Endodermal cell (in vitro differentiated cells): Measurements from ENCODE around the gene BANF1. TPM values are rescaled to one million over a fixed set of nuclear protein-coding genes. Genes with fewer than 3 reads are reported as not detected.

Source experiments
- DNase-seq: peaks from one replicate; pipeline ENCODE4 v3.0.0-alpha.2; 2017
- H3K27ac ChIP-seq: 2 replicates; pipeline ENCODE4 v1.5.1; 2013; ENCODE audit warnings: mild to moderate bottlenecking, low read depth, low read length, moderate library complexity
- H3K27me3 ChIP-seq: 2 replicates; pipeline ENCODE4 v1.6.1; 2013; ENCODE audit warnings: mild to moderate bottlenecking, low read length, moderate library complexity; ENCODE audit not compliant: insufficient read depth, control insufficient read depth, poor library complexity, severe bottlenecking
- H3K36me3 ChIP-seq: 2 replicates; pipeline ENCODE4 v1.7.0; 2013; ENCODE audit warnings: mild to moderate bottlenecking, low read length, moderate library complexity; ENCODE audit not compliant: control insufficient read depth, insufficient read depth
- H3K4me1 ChIP-seq: one replicate; pipeline ENCODE4 v1.7.0; 2013; ENCODE audit warnings: low read length; ENCODE audit not compliant: control insufficient read depth, insufficient read depth
- H3K4me3 ChIP-seq: 2 replicates; pipeline ENCODE4 v1.5.1; 2013; ENCODE audit warnings: mild to moderate bottlenecking, low read length, moderate library complexity
- H3K9ac ChIP-seq: 2 replicates; pipeline ENCODE4 v1.6.1; 2013; ENCODE audit warnings: mild to moderate bottlenecking, low read length, moderate library complexity; ENCODE audit not compliant: poor library complexity, severe bottlenecking; ENCODE audit errors: extremely low read depth
- H3K9me3 ChIP-seq: 2 replicates; pipeline ENCODE4 v1.6.1; 2013; ENCODE audit warnings: mild to moderate bottlenecking, low read length, moderate library complexity; ENCODE audit not compliant: control insufficient read depth
- H3K27ac Mint-ChIP-seq: 2 replicates; pipeline ENCODE4 v1.8.0; 2020; ENCODE audit warnings: mixed read lengths
- H3K27me3 Mint-ChIP-seq: 2 replicates; pipeline ENCODE4 v1.8.0; 2021; ENCODE audit warnings: mild to moderate bottlenecking, mixed read lengths; ENCODE audit not compliant: insufficient read depth
- H3K36me3 Mint-ChIP-seq: 2 replicates; pipeline ENCODE4 v1.8.0; 2020; ENCODE audit warnings: low read depth, mixed read lengths
- H3K4me1 Mint-ChIP-seq: 2 replicates; pipeline ENCODE4 v1.8.0; 2020; ENCODE audit warnings: mixed read lengths
- H3K4me3 Mint-ChIP-seq: 2 replicates; pipeline ENCODE4 v1.8.0; 2020; ENCODE audit warnings: mild to moderate bottlenecking, moderate library complexity, mixed read lengths
- H3K9me3 Mint-ChIP-seq: 2 replicates; pipeline ENCODE4 v1.8.0; 2020; ENCODE audit warnings: mild to moderate bottlenecking, mixed read lengths
- CTCF ChIP-seq: fragments of 200-600 bp; sonication (generic); conservative IDR thresholded peaks from 2 replicates; pipeline ENCODE4 v1.5.0; 2021; ENCODE audit warnings: antibody characterized with exemption, mild to moderate bottlenecking
- WGBS, 2 experiments: methylation state at CpG; one replicate each; pipeline versions ENCODE4 v1.1.5 to v1.1.7; 2013; ENCODE audit warnings: missing lambda C conversion rate in 2 of 2, mixed read lengths in 1 of 2; ENCODE audit not compliant: insufficient coverage in 1 of 2, insufficient read length in 1 of 2; 5-methylcytosine and 5-hydroxymethylcytosine counted together
- total RNA-seq, 2 donors: library from RNA; stranded (reverse); fragmentation: NEBNext Ultra II Directional in 1 of 2; extraction: Animal tissue kit (Norgen Biotek cat#: 25700) in 1 of 2; gene quantifications; 2 replicates in 1 of 2; 3 replicates in 1 of 2; pipeline ENCODE4 v1.2.1, GENCODE V29; 2021

The BANF1 gene
- total RNA-seq, 2 donors from 2014 or later, result 348 to 409 TPM

- Histone ChIP-seq H3K9me3 (no peaks in the 10 kb centered on the region), H3K27ac (peak within 1 kb of the TSS; percentile 87), H3K27me3 (no peaks in the 10 kb centered on the region), H3K9ac (peak within 1 kb of the TSS; percentile 88), H3K4me3 (peak within 1 kb of the TSS; percentile 92), H3K4me1 (peaks cover 4% of the 10 kb centered on the region), H3K36me3 (peaks cover 25% of the 10 kb centered on the region)
- H3K27ac Mint-ChIP-seq, result peak within 1 kb of the TSS; percentile 95
- WGBS, 2 experiments, result 0 to 2% methylated on average over 39 to 97 of the region's 97 CpGs
- peaks cover 12% of the 10 kb centered on the region for H3K4me1 Mint-ChIP-seq
- no peak for TF ChIP-seq CTCF
- peaks cover 26% of the 10 kb centered on the region for H3K36me3 Mint-ChIP-seq
- H3K9me3 Mint-ChIP-seq, result no peaks in the 10 kb centered on the region
- H3K4me3 Mint-ChIP-seq, result peak within 1 kb of the TSS; percentile 92
- no peaks in the 10 kb centered on the region for H3K27me3 Mint-ChIP-seq
- DNase-seq, result peak; percentile 99
Observed at GRCh38 chr11:65961267-65962140, 40.8 kb upstream of the BANF1 start, which contains the start of gene SART1. Gene SART1 (plus strand): TSS chr11:65961734. CDS start chr11:65961781, 47 bp downstream.

- peak overlapping the region; percentile 92 for H3K4me3 ChIP-seq
- Mint-ChIP-seq H3K27me3 (no peaks in the 10 kb centered on the region), H3K36me3 (peaks cover 32% of the 10 kb centered on the region), H3K27ac (peak overlapping the region; percentile 61), H3K4me3 (peak overlapping the region; percentile 92), H3K4me1 (peaks cover 12% of the 10 kb centered on the region), H3K9me3 (no peaks in the 10 kb centered on the region)
- 10 to 22% methylated on average over 8 to 13 of the region's 13 CpGs for WGBS, 2 experiments
- no peak for DNase-seq
- peaks cover 4% of the 10 kb centered on the region for H3K4me1 ChIP-seq
- H3K36me3 ChIP-seq, result peaks cover 32% of the 10 kb centered on the region
- TF ChIP-seq CTCF, result no peak
- H3K27me3 ChIP-seq, result no peaks in the 10 kb centered on the region
- peak overlapping the region; percentile 88 for H3K9ac ChIP-seq
- H3K27ac ChIP-seq, result no peak overlapping the region
- H3K9me3 ChIP-seq, result no peaks in the 10 kb centered on the region
Observed at GRCh38 chr11:65962141-65962564, 40.1 kb upstream of the BANF1 start.

GRCh38 chr11:65964906-65965305, 37.4 kb upstream of the BANF1 start:
- Mint-ChIP-seq H3K36me3 (peaks cover 55% of the 10 kb centered on the region), H3K4me1 (peaks cover 12% of the 10 kb centered on the region), H3K27ac (no peak overlapping the region), H3K9me3 (no peaks in the 10 kb centered on the region), H3K27me3 (no peaks in the 10 kb centered on the region), H3K4me3 (no peak overlapping the region)
- Histone ChIP-seq H3K27me3 (no peaks in the 10 kb centered on the region), H3K9ac (no peak overlapping the region), H3K4me1 (peaks cover 4% of the 10 kb centered on the region), H3K4me3 (no peak overlapping the region), H3K27ac (no peak overlapping the region), H3K36me3 (peaks cover 49% of the 10 kb centered on the region), H3K9me3 (no peaks in the 10 kb centered on the region)
- TF ChIP-seq CTCF, result no peak
- no peak for DNase-seq
- 88 to 97% methylated on average over 6 to 10 of the region's 10 CpGs for WGBS, 2 experiments
